ENCODE results near the gene MEOX1.
"Not testable (repeated sequence)": the region's sequence is repeated elsewhere in the genome, so short reads cannot be mapped to it uniquely, and the experiment has no call there.

MEOX1 gene

GRCh38 chr17:43661699-43662412 is at the start of gene MEOX1:
Gene MEOX1 (minus strand): TSS chr17:43661922. CDS start chr17:43661534, 388 bp downstream.
- DNase-seq (ENCODE audit: low spot score), result peak; percentile 67

GRCh38 chr17:43710101-43710500 is 48.4 kb upstream of the MEOX1 start:
- no peak for DNase-seq (ENCODE audit: low spot score)

- no peak for DNase-seq (ENCODE audit: low spot score)
Observed at GRCh38 chr17:43709210-43709609, 47.5 kb upstream of the MEOX1 start.

- DNase-seq (ENCODE audit: low spot score), result no peak
Observed at GRCh38 chr17:43707184-43707583, 45.5 kb upstream of the MEOX1 start.

- no peak for DNase-seq (ENCODE audit: low spot score)
Observed at GRCh38 chr17:43706235-43706634, 44.5 kb upstream of the MEOX1 start.

GRCh38 chr17:43703630-43704029 is 41.9 kb upstream of the MEOX1 start:
- no peak for DNase-seq (ENCODE audit: low spot score)

GRCh38 chr17:43702637-43703036 is 40.9 kb upstream of the MEOX1 start:
- peak; percentile 26 for DNase-seq (ENCODE audit: low spot score)

GRCh38 chr17:43701318-43701743 is 39.6 kb upstream of the MEOX1 start:
- peak; percentile 26 for DNase-seq (ENCODE audit: low spot score)

GRCh38 chr17:43699438-43699756 is 37.7 kb upstream of the MEOX1 start:
- DNase-seq (ENCODE audit: low spot score), result no peak

- no peak for DNase-seq (ENCODE audit: low spot score)
Observed at GRCh38 chr17:43698678-43699437, 37.1 kb upstream of the MEOX1 start.

- no peak for DNase-seq (ENCODE audit: low spot score)
Observed at GRCh38 chr17:43697937-43698336, 36.2 kb upstream of the MEOX1 start.

GRCh38 chr17:43696891-43697290 is 35.2 kb upstream of the MEOX1 start:
- no peak for DNase-seq (ENCODE audit: low spot score)

- DNase-seq (ENCODE audit: low spot score), result peak; percentile 85
Observed at GRCh38 chr17:43695970-43696865, 34.5 kb upstream of the MEOX1 start.

GRCh38 chr17:43694081-43694870 is 32.6 kb upstream of the MEOX1 start:
- DNase-seq (ENCODE audit: low spot score), result peak; percentile 84

GRCh38 chr17:43691317-43691693 is 29.6 kb upstream of the MEOX1 start:
- no peak for DNase-seq (ENCODE audit: low spot score)

GRCh38 chr17:43690624-43691316 is 29.0 kb upstream of the MEOX1 start:
- DNase-seq (ENCODE audit: low spot score), result no peak

- DNase-seq (ENCODE audit: low spot score), result no peak
Observed at GRCh38 chr17:43689814-43690213, 28.1 kb upstream of the MEOX1 start.

GRCh38 chr17:43689131-43689530 is 27.4 kb upstream of the MEOX1 start:
- no peak for DNase-seq (ENCODE audit: low spot score)

GRCh38 chr17:43686957-43687356 is 25.2 kb upstream of the MEOX1 start:
- DNase-seq (ENCODE audit: low spot score), result not testable (repeated sequence)

GRCh38 chr17:43683928-43684653 is 22.4 kb upstream of the MEOX1 start:
- DNase-seq (ENCODE audit: low spot score), result no peak
